Testis (tissue), 3 donors: ENCODE results near the gene FREY1. TPM values are rescaled to one million over a fixed set of nuclear protein-coding genes. Genes with fewer than 3 reads are reported as not detected.
"Not testable (repeated sequence)": the region's sequence is repeated elsewhere in the genome, so short reads cannot be mapped to it uniquely, and the experiment has no call there.

Source experiments
- DNase-seq: peaks from one replicate; pipeline ENCODE4 v3.0.0-alpha.2; 2019
- H3K27ac ChIP-seq, 2 donors: fragments of 200-600 bp; sonication (generic); one replicate each; pipeline ENCODE4 v1.5.1; 2019
- H3K27me3 ChIP-seq: fragments of 200-600 bp; sonication (generic); one replicate; pipeline ENCODE4 v1.5.1; 2019
- H3K36me3 ChIP-seq: fragments of 200-600 bp; sonication (generic); one replicate; pipeline ENCODE4 v1.5.1; 2017; ENCODE audit warnings: low read depth; ENCODE audit errors: missing control alignments
- H3K4me1 ChIP-seq: fragments of 200-600 bp; sonication (generic); one replicate; pipeline ENCODE4 v1.5.1; 2019
- H3K4me3 ChIP-seq, 2 donors: fragments of 200-600 bp; sonication (generic); one replicate each; pipeline ENCODE4 v1.5.1; 2017 to 2019
- H3K9me3 ChIP-seq: fragments of 200-600 bp; sonication (generic); one replicate; pipeline ENCODE4 v1.5.1; 2017
- CTCF ChIP-seq, 3 experiments: fragments of 450-650 bp in 2 of 3; fragments of 200-600 bp in 1 of 3; sonication (generic) in 1 of 3; IDR thresholded peaks; one replicate each; pipeline ENCODE4 v1.5.1; 2016 to 2019; ENCODE audit warnings: antibody characterized with exemption in 3 of 3, mild to moderate bottlenecking in 2 of 3, moderate library complexity in 1 of 3
- POLR2A ChIP-seq: fragments of 450-650 bp; IDR thresholded peaks from one replicate; pipeline ENCODE4 v1.6.1; 2017; ENCODE audit warnings: antibody characterized with exemption, mild to moderate bottlenecking, moderate library complexity
- WGBS, 2 donors: methylation state at CpG; one replicate each; pipeline ENCODE4 v1.1.5; 2018; 5-methylcytosine and 5-hydroxymethylcytosine counted together
- intact Hi-C: fragments of 100-400 bp; cut with DNase I; formaldehyde crosslinking; loops from one replicate; pipeline ENCODE4 v1.15.1; 2023; ENCODE audit warnings: low total_unique reads
- polyA plus RNA-seq: library from polyadenylated mRNA; stranded (reverse); fragments of 350-450 nt; fragmentation: Illumina TruSeq; extraction: RNeasy Lipid Tissue Mini Kit (QIAGEN cat#74804); gene quantifications from one replicate; pipeline ENCODE4 v1.2.3, GENCODE V29; 2014; ENCODE audit warnings: low read depth, low replicate concordance; ENCODE audit not compliant: insufficient read depth
- total RNA-seq, 2 donors: library from RNA; depleted of rRNA; stranded (reverse); fragments of >200 nt; gene quantifications; one replicate each; pipeline ENCODE4 v1.2.3, GENCODE V29; 2016

The FREY1 gene
- total and polyA plus RNA-seq, 3 donors from 2014 or later, result 19.2 to 59.2 (median 22.7) TPM

DNA sequence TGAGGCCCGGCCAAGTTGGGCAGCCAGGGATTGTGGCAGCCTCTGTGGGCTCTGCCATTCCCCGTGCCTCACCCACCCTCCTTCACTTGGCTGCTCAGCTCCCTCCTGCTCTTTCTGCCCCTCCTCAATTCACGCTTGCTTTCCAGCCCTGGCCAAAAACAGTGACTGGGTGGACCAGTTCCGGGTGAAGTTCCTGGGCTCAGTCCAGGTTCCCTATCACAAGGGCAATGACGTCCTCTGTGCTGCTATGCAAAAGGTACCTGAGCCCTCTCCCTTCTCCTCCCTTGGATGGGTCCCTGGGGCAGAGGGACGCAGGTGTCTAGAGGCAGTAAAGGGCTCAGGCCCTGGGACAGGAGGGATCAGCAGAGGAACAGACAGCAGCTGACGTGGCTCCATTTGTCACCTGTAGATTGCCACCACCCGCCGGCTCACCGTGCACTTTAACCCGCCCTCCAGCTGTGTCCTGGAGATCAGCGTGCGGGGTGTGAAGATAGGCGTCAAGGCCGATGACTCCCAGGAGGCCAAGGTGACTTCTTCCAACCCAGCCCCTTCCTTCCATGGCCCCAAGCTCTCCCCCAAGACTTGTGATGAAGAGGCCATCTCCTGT, 2.7 kb downstream of the FREY1 start:
- H3K4me1 ChIP-seq, result peaks cover 9% of the 10 kb centered on the region
- WGBS, 2 donors, result 87 to 88% methylated on average over 15 of the region's 15 CpGs
- intact Hi-C loops, result no loop called here
- no peak for DNase-seq
- no peaks in the 10 kb centered on the region for H3K9me3 ChIP-seq
- H3K4me3 ChIP-seq, result no peak overlapping the region
- no peaks in the 10 kb centered on the region for H3K27me3 ChIP-seq
- H3K36me3 ChIP-seq, result no peaks in the 10 kb centered on the region
- no peak overlapping the region for H3K27ac ChIP-seq
- TF ChIP-seq CTCF (IDR thresholded peaks at IDR 0.05), result no peak
- TF ChIP-seq POLR2A, result no peak

DNA sequence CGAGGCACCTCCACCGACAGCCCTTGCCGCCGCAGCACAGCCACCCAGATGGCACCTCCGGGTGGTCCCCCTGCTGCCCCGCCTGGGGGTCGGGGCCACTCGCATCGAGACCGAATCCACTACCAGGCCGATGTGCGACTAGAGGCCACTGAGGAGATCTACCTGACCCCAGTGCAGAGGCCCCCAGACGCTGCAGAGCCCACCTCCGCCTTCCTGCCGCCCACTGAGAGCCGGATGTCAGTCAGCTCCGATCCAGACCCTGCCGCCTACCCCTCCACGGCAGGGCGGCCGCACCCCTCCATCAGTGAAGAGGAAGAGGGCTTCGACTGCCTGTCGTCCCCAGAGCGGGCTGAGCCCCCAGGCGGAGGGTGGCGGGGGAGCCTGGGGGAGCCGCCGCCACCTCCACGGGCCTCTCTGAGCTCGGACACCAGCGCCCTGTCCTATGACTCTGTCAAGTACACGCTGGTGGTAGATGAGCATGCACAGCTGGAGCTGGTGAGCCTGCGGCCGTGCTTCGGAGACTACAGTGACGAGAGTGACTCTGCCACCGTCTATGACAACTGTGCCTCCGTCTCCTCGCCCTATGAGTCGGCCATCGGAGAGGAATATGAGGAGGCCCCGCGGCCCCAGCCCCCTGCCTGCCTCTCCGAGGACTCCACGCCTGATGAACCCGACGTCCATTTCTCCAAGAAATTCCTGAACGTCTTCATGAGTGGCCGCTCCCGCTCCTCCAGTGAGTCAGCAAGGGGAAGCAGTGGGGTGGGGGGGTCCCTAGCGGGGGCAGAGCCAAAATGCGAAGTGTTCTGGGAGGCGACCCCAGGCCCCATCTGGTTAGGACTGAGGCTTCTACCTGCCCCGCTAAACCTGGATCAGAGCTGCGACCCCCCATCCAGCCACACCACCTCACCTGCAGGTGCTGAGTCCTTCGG, 4.4 kb downstream of the FREY1 start:
- TF ChIP-seq CTCF (IDR thresholded peaks at IDR 0.05), result no peak
- no peak for TF ChIP-seq POLR2A
- H3K36me3 ChIP-seq, result no peaks in the 10 kb centered on the region
- no peak overlapping the region for H3K4me3 ChIP-seq
- H3K4me1 ChIP-seq, result peaks cover 18% of the 10 kb centered on the region
- WGBS, 2 donors, result 91 to 95% methylated on average over 30 to 56 of the region's 56 CpGs
- DNase-seq, result no peak
- no peaks in the 10 kb centered on the region for H3K27me3 ChIP-seq
- no peak overlapping the region for H3K27ac ChIP-seq
- intact Hi-C loops, result no loop called here
- no peaks in the 10 kb centered on the region for H3K9me3 ChIP-seq

GRCh38 chr11:45901626-45902025, 5.4 kb downstream of the FREY1 start:
- intact Hi-C loops, result no loop called here
- Histone ChIP-seq H3K4me3 (no peak overlapping the region), H3K27me3 (no peaks in the 10 kb centered on the region), H3K27ac (no peak overlapping the region), H3K36me3 (no peaks in the 10 kb centered on the region), H3K9me3 (no peaks in the 10 kb centered on the region), H3K4me1 (peaks cover 25% of the 10 kb centered on the region)
- 67 to 84% methylated on average over 6 of the region's 6 CpGs for WGBS, 2 donors
- DNase-seq, result no peak
- TF ChIP-seq POLR2A, result no peak
- TF ChIP-seq CTCF (IDR thresholded peaks at IDR 0.05), result no peak

DNA sequence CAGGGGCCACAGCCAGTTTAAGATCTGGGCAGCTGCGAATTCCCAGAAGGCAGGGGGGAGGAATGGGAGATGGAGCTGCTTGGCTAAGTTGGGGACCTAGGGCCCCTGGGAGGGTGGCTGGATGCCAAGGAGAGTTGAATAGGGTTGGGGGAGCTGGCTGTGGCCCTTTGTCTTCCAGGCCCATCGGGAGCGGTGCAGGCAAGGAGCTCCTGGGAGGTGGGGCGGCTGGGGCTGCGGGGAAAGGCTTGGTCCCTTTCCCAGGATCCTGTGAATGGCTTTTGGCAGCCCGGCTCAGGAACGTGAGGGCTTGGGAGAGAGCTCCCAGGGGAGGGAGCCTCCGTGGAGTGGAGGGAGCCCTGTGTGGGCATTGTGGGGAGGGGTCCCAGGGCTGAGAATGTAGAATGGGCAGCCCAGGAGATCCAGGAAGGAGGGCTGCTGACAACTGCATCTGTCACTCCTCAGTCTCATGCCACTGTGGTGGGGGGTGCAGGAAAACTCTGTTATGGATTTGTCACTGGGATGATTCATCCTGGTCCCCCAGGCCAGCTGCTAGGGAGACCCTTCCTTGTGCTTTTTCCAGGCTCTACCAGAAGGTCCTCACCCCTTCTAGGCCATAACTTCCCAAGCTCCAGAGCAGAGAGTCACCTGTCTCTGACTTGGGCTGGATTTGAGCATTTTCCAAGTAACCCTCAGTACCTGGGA, 6.0 kb downstream of the FREY1 start:
- Histone ChIP-seq H3K4me1 (peaks cover 25% of the 10 kb centered on the region), H3K27ac (no peak overlapping the region), H3K27me3 (no peaks in the 10 kb centered on the region), H3K4me3 (peak overlapping the region; percentile 54 to 67), H3K9me3 (no peaks in the 10 kb centered on the region), H3K36me3 (no peaks in the 10 kb centered on the region)
- peak; percentile 48 for DNase-seq
- intact Hi-C loops, result no loop called here
- TF ChIP-seq CTCF (IDR thresholded peaks at IDR 0.05), result no peak
- TF ChIP-seq POLR2A, result no peak
- 7 to 14% methylated on average over 8 of the region's 8 CpGs for WGBS, 2 donors

DNA sequence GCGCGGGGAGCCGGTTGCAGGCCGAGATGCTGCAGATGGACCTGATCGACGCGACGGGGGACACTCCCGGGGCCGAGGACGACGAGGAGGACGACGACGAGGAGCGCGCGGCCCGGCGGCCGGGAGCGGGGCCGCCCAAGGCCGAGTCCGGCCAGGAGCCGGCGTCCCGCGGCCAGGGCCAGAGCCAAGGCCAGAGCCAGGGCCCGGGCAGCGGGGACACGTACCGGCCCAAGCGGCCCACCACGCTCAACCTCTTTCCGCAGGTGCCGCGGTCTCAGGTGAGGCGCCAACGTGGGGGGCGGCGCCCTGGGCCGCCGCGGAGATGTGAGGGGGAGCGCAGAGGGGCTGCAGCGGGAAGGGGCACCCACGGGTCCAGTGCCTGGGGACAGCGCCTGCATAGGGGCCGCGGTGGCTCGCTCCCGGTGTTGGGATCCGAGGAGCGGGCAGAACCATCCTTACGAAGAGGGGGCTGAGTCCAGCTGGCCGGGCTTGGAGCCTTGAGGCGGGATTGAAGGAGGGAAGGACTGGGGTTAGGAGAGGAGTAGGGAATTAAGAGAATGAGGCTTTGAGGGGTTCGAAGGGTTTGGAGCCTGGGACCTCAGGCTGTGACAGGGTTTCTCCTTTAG, 6.8 kb downstream of the FREY1 start:
- Histone ChIP-seq H3K4me3 (peak overlapping the region; percentile 54 to 67), H3K4me1 (peaks cover 25% of the 10 kb centered on the region)
- H3K27ac ChIP-seq, DNase-seq, intact Hi-C loops, H3K9me3 ChIP-seq, H3K27me3 ChIP-seq, H3K36me3 ChIP-seq: not testable (repeated sequence)
- 3 to 10% methylated on average over 13 to 14 of the region's 59 CpGs for WGBS, 2 donors
